ENCODE data around the gene HGS. TPM values are rescaled to one million over a fixed set of nuclear protein-coding genes. Genes with fewer than 3 reads are reported as not detected.

HGS gene
- 100 to 1,000 TPM in 1 of 4 donors, 10 to 100 TPM in 3; 88.9 to 110 (median 96.0) TPM for polyA plus RNA-seq (ENCODE audit: insufficient read length in 4 of 4)

- peak; percentile 96 to 98 (median 98) for DNase-seq (ENCODE audit: low read depth in 4 of 4, low spot score in 3 of 4)
These were observed at the start of gene HGS, which contains the start of gene ARL16 for GRCh38 chr17:81683584-81684441. TSS of gene HGS (plus strand) at chr17:81684011. CDS start at chr17:81684067, 56 bp downstream. TSS of gene ARL16 (minus strand) at chr17:81683797. CDS start at chr17:81683753, 44 bp downstream.

GRCh38 chr17:81635431-81635830, 48.4 kb upstream of the HGS start:
- no peak for DNase-seq (ENCODE audit: low read depth in 4 of 4, low spot score in 3 of 4)

- no peak for DNase-seq (ENCODE audit: low read depth in 4 of 4, low spot score in 3 of 4)
These were observed 47.8 kb upstream of the HGS start for GRCh38 chr17:81635973-81636504.

DNA sequence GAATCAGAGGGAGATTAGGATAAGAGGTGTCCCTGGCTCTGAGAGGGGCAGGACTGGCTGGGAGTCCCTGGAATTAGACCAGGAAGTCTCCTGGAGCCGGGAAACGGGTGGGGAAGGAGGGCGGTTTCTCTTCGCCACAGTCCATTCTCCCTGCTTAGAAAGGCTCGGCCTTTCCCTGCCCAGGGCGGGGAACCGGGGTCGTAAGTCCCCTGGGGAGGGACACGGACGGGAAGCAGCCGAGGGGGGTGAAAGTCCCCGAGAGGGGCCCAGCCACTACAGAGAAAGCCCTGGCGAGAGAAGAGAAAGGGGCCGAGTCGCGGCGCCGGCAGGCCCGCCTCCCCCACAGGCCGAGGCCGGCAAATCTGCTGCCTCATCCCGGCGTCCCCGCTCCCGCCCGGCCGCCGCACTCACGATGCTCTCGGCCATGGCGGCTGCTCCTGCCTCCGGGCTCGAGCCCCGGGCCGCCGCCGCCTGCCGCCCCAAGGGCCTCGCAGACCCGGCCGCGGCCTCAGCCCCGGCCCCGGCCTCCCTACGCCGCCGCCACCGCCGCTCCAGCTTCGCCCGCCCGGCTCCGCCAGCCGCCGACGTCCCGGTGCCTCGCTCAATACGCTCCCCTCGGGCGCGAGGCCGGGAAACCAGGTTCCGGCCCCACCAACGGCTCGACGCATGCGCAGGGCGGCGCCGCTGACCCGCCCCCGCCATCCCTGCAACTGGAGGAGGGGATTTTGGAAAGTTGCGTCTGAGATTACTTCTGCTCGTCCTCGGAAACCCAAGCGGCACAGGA, 47.1 kb upstream of the HGS start, which contains the start of the genes NPLOC4 and TSPAN10:
NPLOC4 (minus strand) TSS at position 608 of the 784 bp plus-strand sequence; CDS start at position 426, 182 bp downstream.
TSPAN10 (plus strand) TSS at position 692 of the 784 bp plus-strand sequence. CDS start 5,217 bp downstream, outside the sequence.
- DNase-seq (ENCODE audit: low read depth in 4 of 4, low spot score in 3 of 4) = peak; percentile 63 to 75 (median 73)

GRCh38 chr17:81638683-81639082, 45.1 kb upstream of the HGS start:
- DNase-seq (ENCODE audit: low read depth in 4 of 4, low spot score in 3 of 4) = no peak

- DNase-seq (ENCODE audit: low read depth in 4 of 4, low spot score in 3 of 4) = no peak
These were observed 43.8 kb upstream of the HGS start for GRCh38 chr17:81640011-81640410.

DNA sequence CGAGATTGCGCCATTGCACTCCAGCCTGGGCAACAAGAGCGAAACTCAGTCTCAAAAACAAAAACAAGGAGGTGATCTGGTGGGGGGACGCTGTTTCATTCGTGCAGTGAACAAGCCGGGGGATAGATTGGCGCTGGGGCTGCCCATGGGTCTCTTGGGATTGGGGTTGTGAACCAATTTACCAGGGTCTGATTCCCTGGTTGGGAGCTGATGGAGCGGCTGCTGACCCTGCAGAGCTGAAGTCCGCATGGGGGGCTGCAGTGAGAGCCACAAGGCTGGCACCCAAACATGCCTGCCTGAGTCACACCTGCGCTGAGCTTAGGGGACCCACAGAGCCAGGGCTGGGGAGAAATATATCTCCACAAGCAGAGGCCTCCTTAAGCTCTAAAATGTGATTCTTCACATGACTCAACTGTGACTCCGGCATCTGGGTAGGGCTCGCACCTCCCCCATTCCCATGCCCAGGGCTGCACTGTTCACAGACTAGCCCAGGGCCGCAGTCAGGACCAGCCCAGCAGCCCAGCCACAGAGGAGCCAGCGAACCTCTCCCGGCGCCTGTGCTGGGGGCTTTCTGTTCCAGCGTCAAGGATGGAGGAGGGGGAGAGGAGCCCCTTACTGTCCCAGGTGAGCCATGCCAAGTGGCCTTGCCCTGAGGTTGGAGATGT, 41.9 kb upstream of the HGS start:
- no peak for DNase-seq (ENCODE audit: low read depth in 4 of 4, low spot score in 3 of 4)

DNA sequence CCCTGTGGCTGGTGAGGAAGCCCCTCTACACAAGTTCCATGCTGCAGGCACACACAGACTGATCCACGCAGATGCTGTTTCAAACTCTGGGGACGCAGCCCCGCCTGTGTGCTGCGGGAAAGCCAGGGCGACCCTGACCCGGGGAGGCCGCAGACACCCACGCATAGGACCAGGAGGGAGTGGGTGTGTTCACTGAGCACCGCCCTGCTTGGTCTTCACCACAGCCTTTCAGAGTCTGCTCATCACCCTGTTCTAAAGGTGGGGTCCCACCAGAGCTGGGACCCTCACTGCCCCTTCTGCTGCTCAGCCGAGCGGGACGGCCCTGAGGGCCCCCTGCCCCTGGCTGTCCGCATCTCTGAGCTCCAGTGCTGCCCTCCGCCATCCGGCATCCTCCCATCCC, 39.3 kb upstream of the HGS start:
- no peak for DNase-seq (ENCODE audit: low read depth in 4 of 4, low spot score in 3 of 4)

- DNase-seq (ENCODE audit: low read depth in 4 of 4, low spot score in 3 of 4) = no peak
These were observed 38.5 kb upstream of the HGS start for GRCh38 chr17:81644976-81645952.

GRCh38 chr17:81646869-81647600, 36.8 kb upstream of the HGS start:
- no peak for DNase-seq (ENCODE audit: low read depth in 4 of 4, low spot score in 3 of 4)

- DNase-seq (ENCODE audit: low read depth in 4 of 4, low spot score in 3 of 4) = no peak
These were observed 36.2 kb upstream of the HGS start for GRCh38 chr17:81647640-81648012.

DNA sequence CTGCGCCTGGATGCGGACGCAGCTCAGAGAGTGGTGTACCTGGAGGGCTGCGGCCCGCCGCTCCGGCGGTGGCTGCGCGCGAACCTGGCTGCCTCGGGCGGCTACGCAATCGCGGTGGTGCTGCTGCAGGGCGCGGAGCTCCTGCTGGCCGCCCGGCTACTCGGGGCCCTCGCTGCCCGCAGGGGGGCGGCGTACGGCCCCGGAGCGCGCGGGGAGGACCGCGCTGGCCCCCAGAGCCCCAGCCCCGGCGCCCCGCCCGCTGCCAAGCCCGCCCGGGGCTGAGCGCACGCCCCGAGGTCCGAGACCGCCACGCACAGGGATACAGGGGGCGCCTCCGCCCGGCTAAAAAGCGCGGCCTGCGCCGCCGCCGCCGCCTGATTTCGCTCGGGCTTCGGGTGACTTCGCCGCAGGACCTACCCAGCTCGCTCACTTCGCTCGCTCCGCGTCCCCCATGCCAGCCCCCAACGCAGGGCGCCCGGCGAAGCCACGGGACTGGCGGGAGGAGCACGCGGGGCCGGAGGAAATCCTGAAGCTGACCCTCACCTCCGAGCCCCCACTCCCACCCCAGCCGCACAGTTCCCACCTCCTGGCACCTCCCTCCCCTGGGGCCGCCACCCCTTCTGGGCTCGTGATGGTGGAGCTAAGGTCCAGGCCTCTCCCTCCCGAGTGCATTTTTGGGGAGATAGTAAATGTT, 35.7 kb upstream of the HGS start:
- no peak for DNase-seq (ENCODE audit: low read depth in 4 of 4, low spot score in 3 of 4)

DNA sequence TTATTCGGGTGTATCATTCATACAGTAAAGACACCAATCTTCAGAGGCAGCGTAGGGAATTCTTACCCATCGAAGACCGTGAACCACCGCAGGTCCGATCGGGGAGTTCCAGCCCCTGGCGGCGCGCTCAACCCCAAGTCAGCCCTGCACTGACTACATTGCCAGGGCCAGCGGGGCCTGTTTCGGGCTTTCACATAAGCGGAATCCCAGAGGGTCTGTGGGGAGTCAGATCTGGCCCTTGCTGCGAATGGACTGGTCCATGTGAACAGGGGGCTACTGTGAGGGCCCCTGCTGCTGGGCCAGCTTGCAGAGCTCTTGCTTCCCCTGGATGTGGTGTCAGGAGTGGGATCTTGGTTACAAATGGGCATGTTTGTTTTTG, 35.1 kb upstream of the HGS start:
- no peak for DNase-seq (ENCODE audit: low read depth in 4 of 4, low spot score in 3 of 4)

DNA sequence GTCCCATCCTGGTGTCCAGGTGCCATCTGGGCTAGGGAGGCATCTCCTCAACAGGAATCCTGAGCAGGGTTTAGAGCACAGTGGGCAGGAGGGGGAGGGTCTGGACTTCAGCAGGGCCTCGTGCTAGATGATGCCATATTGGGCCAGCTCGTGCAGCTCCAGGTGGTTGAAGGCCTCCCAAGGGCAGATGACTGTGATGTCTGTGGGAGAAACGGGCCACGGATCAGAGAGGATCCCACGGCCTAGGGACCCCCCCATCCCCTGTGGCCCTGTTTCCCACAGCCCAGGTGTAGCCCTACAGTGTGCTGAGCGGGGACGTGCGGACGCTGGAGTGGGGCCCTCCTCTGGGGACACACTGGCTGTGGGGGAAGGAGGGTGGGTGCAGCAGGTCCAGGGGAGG, 32.9 kb upstream of the HGS start:
- DNase-seq (ENCODE audit: low read depth in 4 of 4, low spot score in 3 of 4) = no peak

DNA sequence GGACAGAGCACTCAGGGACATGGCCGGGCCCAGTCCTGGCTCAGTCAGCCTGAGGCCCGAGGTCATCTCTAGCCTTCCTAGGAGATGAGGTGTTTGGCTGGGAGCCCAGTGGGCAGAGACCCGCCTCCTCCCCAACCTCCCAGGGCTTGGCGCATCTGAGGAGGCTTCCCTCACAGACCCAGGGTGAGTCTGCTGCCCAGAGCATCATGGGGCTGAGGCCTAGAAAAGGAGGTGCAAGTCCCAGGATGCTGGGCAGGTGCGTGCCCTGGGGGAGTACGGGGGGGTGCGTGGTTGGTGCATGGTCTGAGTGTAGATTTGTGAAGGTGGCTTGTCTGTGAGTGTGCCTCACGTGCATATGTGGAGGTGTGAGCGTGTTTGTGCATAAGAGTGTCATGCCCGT, 32.1 kb upstream of the HGS start:
- no peak for DNase-seq (ENCODE audit: low read depth in 4 of 4, low spot score in 3 of 4)

- peak in 1 of 4 donors; percentile 30 for DNase-seq (ENCODE audit: low read depth in 4 of 4, low spot score in 3 of 4)
These were observed 30.7 kb upstream of the HGS start for GRCh38 chr17:81652906-81653771.
